Heart right ventricle (tissue), 16 donors: ENCODE results near the gene ANKRD65. TPM values are rescaled to one million over a fixed set of nuclear protein-coding genes. Genes with fewer than 3 reads are reported as not detected.

Source experiments
- ATAC-seq, 8 donors: fragments of 200-7000 bp; cut with Tn5 transposase; one replicate each; pipeline ENCODE4 v1.9.1; 2020; ENCODE audit warnings: mild to moderate bottlenecking in 8 of 8, moderate library complexity in 8 of 8, moderate number of reproducible peaks in 1 of 8
- DNase-seq, 2 donors: peaks; one replicate each; pipeline ENCODE4 v3.0.0-alpha.2; 2020
- H3K27ac ChIP-seq, 10 donors: fragments of 200-600 bp; sonication (generic) in 2 of 10; one replicate each; pipeline versions ENCODE4 v1.5.0 to v1.8.0; 2020 to 2022; ENCODE audit warnings: mild to moderate bottlenecking in 3 of 10
- H3K27me3 ChIP-seq, 7 donors: fragments of 200-600 bp; one replicate each; pipeline ENCODE4 v1.8.0; 2021 to 2022; ENCODE audit warnings: mild to moderate bottlenecking in 2 of 7
- H3K36me3 ChIP-seq, 9 donors: fragments of 200-600 bp; sonication (generic) in 1 of 9; one replicate each; pipeline versions ENCODE4 v1.5.0 to v1.8.0; 2020 to 2022; ENCODE audit warnings: mild to moderate bottlenecking in 2 of 9
- H3K4me1 ChIP-seq, 9 donors: fragments of 200-600 bp; sonication (generic) in 1 of 9; one replicate each; pipeline versions ENCODE4 v1.5.0 to v1.8.0; 2020 to 2022; ENCODE audit warnings: mild to moderate bottlenecking in 4 of 9
- H3K4me3 ChIP-seq, 10 donors: fragments of 200-600 bp; sonication (generic) in 2 of 10; one replicate each; pipeline versions ENCODE4 v1.5.0 to v1.8.0; 2020 to 2022; ENCODE audit warnings: mild to moderate bottlenecking in 7 of 10, moderate library complexity in 2 of 10
- H3K9me3 ChIP-seq, 11 donors: fragments of 200-600 bp in 10 of 11; sonication (generic) in 2 of 11; one replicate each; pipeline versions ENCODE4 v1.5.0 to v1.8.0; 2013 to 2022; ENCODE audit warnings: mild to moderate bottlenecking in 2 of 11, control low read depth in 1 of 11, moderate library complexity in 1 of 11
- CTCF ChIP-seq, 9 donors: fragments of 200-600 bp; sonication (generic) in 2 of 9; IDR thresholded peaks; one replicate each; pipeline versions ENCODE4 v1.5.0 to v1.8.0; 2021 to 2022; ENCODE audit warnings: antibody characterized with exemption in 9 of 9, mild to moderate bottlenecking in 5 of 9, moderate library complexity in 1 of 9
- whole genome bisulfite sequencing, 2 donors: extraction: QIAGEN DNeasy Blood & Tissue Kit; methylation state at CpG; one replicate each; pipeline ENCODE4 v1.1.7; 2013; ENCODE audit warnings: inconsistent platforms in 1 of 2; 5-methylcytosine and 5-hydroxymethylcytosine counted together
- intact Hi-C, 10 donors: fragments of 100-400 bp; cut with DNase I; formaldehyde crosslinking; loops; one replicate each; pipeline versions ENCODE4 v1.11.1 to v1.14.2; 2022
- polyA plus RNA-seq, 2 donors: library from polyadenylated mRNA; stranded (reverse); fragments of 200-250 nt; gene quantifications; one replicate each; pipeline ENCODE4 v1.2.3, GENCODE V29; 2013
- total RNA-seq, 10 donors: library from RNA; stranded (reverse); fragmentation: NEBNext Ultra II Directional in 3 of 10; extraction: Animal tissue kit (Norgen Biotek cat#: 25700) in 3 of 10; gene quantifications; one replicate each; pipeline versions ENCODE4 v1.2.1 to v1.2.4, GENCODE V29; 2021 to 2023
- donor health status: Arrhythmogenic right ventricular cardiomyopathy.
- donor health status: ischemic (EF 13 %, LVEDD 7.1; RV severe dilation, severe dysfunction).
- donor health status: healthy with polysubstance abuse.
- donor health status: DM: no; HTN: yes; CAD: no.
- donor health status: DM: no; HTN: no; CAD: no.
- donor health status: ischemic (EF 25% LVEDD 6.9; RV normal size, moderate dysfunction).
- donor health status: ischemic (EF 25% LVEDD 5.7; RV mildly dilated, moderate dysfunction).
- donor health status: healthy.
- donor health status: DM: yes; HTN: yes; CAD: no.
- donor health status: Ischemic cardiomyopathy.
- donor health status: ischemic (EF 35%, LVEDD 5.7; RV mildly dilated, moderate dysfunction).
- donor health status: nonischemic (EF 11% LVEDD 7.7; RV severe dilation, severe dysfunction).
- donor health status: DM: yes; HTN: yes; CAD: no.
- donor health status: PGD.
- donor health status: ischemic (EF 29% LVEDD 5.4; RV normal size, mild dysfunction).
- donor health status: nonischemic (EF 23%, LVEDD 6.1; RV moderate dilation, normal function).

ANKRD65 gene
- total and polyA plus RNA-seq, 12 donors: 0.37 to 3.1 (median 1.8) TPM

GRCh38 chr1:1402072-1402900 is 18.8 kb downstream of the ANKRD65 start:
- intact Hi-C loops: loop anchor here in 2 of 10 donors (5.0 to 10.0 kb wide), 2 partner anchors 35 to 103 kb away; partner anchors contain the start of gene VWA1 (in 1 of the 2)
- Histone ChIP-seq H3K27ac (no peak overlapping the region), H3K27me3 (no peaks in the 10 kb centered on the region), H3K9me3 (no peaks in the 10 kb centered on the region), H3K4me1 (peaks cover 13 to 69% (median 46%) of the 10 kb centered on the region in 9 donors), H3K4me3 (no peak overlapping the region), H3K36me3 (peaks cover 0 to 69% (median 47%) of the 10 kb centered on the region in 9 donors)
- ATAC-seq (no peak), DNase-seq (no peak)
- 72 to 75% methylated on average over 20 of the region's 20 CpGs for WGBS, 2 donors
- TF ChIP-seq CTCF (IDR thresholded peaks at IDR 0.05): peak in 8 of 9 donors; percentile 7 to 54 (median 44)

- TF ChIP-seq CTCF (IDR thresholded peaks at IDR 0.05): no peak
- intact Hi-C loops: loop anchor here in 2 of 10 donors (5.0 to 10.0 kb wide), 2 partner anchors 36 to 103 kb away; partner anchors contain the start of gene VWA1 (in 1 of the 2)
- no peak overlapping the region for H3K4me3 ChIP-seq
Observed at GRCh38 chr1:1401457-1402010, 19.5 kb downstream of the ANKRD65 start.

DNA sequence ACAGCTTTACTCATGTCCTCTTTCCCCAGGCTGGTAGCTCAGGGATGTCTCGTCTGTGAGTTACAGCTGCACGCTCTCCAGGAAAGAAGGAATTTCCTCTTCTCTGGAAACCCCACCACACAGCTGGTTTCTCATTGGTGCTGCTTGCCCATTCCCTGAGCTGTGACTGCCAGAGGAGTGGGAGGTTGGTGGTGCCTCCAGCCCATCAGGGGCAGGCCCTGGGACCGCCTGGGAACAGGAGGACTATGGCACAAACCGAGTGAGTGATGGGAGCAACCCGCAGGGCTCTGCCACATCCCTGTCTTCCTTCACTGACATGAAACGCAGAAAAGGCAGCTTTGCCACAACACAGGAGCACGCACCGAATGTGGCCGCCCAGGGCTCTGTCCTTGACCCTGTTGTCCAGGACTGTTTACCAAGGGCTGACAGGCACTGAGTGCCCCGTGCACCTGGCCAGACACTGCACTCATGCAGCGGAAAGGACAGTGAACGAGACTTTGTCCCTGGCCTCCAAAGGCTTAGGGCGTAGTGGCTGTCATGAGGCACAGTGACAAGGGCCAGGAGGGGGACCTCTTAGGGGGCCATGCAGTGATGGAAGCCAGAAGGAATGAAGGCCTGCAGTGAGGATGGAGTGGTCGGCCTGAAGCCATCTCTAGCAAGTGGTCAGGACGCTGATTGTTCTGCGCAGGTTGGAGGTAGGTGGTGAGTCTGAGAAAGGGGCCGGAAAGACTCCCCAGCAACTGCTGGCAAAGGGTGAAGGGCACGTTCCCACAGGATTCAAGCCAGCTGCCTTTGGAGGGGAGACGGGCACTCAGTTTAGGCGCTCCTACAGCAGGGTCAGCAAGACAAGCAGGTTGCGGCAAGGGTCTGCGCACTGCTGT is 20.3 kb downstream of the ANKRD65 start:
- DNase-seq (no peak), ATAC-seq (no peak)
- H3K4me1 ChIP-seq: peaks cover 13 to 71% (median 43%) of the 10 kb centered on the region in 9 donors
- H3K36me3 ChIP-seq: peaks cover 0 to 78% (median 60%) of the 10 kb centered on the region in 9 donors
- peak overlapping the region in 8 of 10 donors; percentile 90 to 98 (median 94) for H3K27ac ChIP-seq
- TF ChIP-seq CTCF (IDR thresholded peaks at IDR 0.05): no peak
- no peaks in the 10 kb centered on the region for H3K27me3 ChIP-seq
- H3K4me3 ChIP-seq: peak overlapping the region in 9 of 10 donors; percentile 80 to 100 (median 97)
- WGBS, 2 donors: 82 to 85% methylated on average over 22 of the region's 22 CpGs
- intact Hi-C loops: loop anchor here in 2 of 10 donors (5.0 to 10.0 kb wide), 2 partner anchors 36 to 104 kb away; partner anchors contain the start of gene VWA1 (in 1 of the 2)
- no peaks in the 10 kb centered on the region for H3K9me3 ChIP-seq

More at GRCh38 chr1:1401457-1402010, 19.5 kb downstream of the ANKRD65 start:
- Histone ChIP-seq H3K4me1 (peaks cover 13 to 75% (median 46%) of the 10 kb centered on the region in 9 donors), H3K9me3 (no peaks in the 10 kb centered on the region), H3K36me3 (peaks cover 0 to 77% (median 54%) of the 10 kb centered on the region in 9 donors), H3K27me3 (no peaks in the 10 kb centered on the region), H3K27ac (no peak overlapping the region)
- no peak for DNase-seq
- 86 to 89% methylated on average over 7 of the region's 7 CpGs for WGBS, 2 donors
- ATAC-seq: no peak
